HG03558 (cell line): ENCODE measurements around the gene ITGB1.
"Not testable (repeated sequence)": the region's sequence is repeated elsewhere in the genome, so short reads cannot be mapped to it uniquely, and the experiment has no call there.

Source experiments
- ATAC-seq: cut with Tn5 transposase; IDR thresholded peaks from one replicate; pipeline ENCODE4 v1.9.1; 2021; ENCODE audit warnings: moderate number of reproducible peaks; ENCODE audit not compliant: unreplicated experiment; ENCODE audit errors: extremely low read depth

ITGB1 gene

DNA sequence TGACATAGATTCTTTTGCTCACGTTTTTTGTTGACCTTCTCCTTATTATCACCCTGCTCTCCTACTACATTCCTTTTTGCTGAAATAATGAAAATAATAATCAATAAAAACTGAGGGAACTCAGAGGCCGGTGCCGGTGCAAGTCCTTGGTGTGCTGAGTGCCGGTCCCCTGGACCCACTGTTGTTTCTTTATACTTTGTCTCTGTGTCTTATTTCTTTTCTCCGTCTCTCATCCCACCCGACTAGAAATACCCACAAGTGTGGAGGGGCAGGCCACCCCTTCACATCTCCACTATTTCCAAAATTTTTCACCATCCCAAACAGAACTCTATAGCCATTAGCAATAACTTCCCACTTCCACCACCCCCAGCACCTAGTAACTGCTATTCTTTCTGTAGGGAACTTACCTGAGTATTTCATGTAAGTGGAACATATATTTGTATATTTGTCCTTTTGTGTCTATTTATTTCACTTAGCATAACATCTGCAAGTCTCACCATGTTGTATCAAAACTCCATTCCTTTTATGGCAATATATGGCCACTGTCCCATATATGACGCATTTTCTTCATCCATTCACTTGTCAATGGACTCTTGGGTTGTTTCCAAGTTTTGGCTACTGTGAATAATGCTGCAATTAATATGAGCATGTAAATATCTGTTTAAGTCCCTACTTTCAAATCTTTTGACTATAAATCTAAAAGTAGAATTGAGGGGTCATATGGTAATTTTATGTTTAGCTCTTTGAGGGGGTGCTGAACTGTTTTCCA lies 62.6 kb downstream of the ITGB1 start:
- not testable (repeated sequence) for ATAC-seq

- no peak for ATAC-seq
Observed at GRCh38 chr10:32893916-32894664, 63.9 kb downstream of the ITGB1 start.

DNA sequence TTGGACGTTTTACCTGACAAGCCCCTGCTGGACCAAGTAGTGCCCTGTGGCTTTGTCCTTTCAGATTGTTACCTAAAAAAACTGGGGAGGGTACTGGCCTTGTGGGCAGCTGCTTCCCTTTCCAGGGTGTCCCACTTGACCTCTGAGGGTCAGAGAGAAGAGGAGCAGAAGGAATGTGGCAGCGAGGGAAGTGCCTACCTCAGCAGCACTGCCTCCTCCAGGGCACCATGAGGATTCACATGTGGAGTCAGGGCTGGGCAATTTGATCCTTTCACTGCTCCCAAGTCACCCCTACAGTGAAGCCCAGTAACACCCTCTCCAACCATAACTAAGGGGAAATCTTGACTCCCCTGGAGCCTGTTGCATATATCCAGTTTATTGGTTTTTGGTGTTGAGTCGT lies 64.6 kb downstream of the ITGB1 start:
- ATAC-seq: no peak

DNA sequence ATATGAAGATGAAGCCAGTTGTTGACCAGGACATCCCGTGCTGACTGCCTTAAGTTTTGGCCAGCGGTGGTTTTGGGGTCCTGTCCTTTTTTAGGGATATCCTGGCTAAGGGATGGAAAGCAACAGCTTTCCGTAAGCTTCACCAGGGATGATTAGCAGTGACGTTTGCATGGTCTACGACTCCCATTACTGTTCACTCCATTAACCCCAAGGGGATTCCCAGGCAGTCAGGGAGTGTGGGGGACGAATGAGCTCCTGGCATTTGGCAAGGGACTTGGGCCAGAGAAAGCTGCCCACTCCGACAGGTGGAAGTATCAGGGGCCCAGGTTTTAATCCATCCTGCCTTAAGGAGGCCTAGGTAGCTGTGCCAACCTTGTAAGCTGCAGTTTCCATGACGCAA lies 66.8 kb downstream of the ITGB1 start:
- ATAC-seq: no peak

GRCh38 chr10:32890444-32890843 lies 67.6 kb downstream of the ITGB1 start:
- ATAC-seq: no peak

DNA sequence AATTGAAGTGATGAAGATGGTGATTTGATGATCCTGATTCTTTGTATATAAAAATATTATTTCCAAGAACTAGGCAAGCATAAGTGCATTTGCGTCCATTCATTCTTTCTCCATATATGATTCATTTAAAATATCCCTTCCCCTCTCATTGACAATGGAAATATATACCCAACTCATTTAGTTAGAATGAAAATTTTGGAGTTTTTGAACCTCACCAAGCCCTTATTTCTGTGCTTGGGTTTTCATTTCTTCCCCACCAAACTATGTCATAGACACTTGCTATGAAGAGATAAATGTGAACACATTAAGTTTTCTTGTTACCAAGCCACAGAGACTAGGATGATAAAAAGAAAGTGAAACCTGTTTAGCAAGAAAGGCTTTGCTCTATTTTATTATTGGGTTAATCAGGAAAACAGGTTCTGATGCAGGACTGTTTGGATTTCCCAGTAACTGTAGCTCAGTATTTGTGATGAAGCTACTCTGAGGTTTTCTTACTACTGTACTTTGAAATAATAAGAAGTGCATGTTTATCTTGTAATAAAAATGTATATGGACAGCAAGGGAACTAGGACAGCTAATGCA lies 68.3 kb downstream of the ITGB1 start:
- no peak for ATAC-seq

- no peak for ATAC-seq
Observed at GRCh38 chr10:32888161-32888927, 69.7 kb downstream of the ITGB1 start.

DNA sequence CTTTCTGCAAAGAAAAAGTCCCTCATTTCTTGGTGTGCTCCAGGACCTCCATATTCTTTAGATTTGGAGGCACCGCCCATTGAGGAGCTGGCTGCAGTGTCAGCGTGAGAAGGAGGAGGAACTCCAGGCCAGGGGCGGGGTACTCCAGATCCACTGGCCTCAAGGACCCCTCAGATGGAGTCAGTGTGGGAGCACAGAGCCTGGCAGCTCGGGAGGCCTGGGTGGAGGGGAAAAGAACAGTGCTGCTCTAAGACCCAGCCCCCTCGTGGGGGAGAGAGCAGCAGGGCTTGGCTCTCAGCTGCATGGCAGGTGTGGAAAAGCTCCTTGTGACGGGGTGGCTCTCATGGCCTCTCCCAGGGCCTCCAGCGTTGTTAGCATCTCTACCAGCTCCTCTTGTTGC lies 70.5 kb downstream of the ITGB1 start:
- no peak for ATAC-seq

GRCh38 chr10:32882076-32882475 lies 76.0 kb downstream of the ITGB1 start:
- no peak for ATAC-seq

DNA sequence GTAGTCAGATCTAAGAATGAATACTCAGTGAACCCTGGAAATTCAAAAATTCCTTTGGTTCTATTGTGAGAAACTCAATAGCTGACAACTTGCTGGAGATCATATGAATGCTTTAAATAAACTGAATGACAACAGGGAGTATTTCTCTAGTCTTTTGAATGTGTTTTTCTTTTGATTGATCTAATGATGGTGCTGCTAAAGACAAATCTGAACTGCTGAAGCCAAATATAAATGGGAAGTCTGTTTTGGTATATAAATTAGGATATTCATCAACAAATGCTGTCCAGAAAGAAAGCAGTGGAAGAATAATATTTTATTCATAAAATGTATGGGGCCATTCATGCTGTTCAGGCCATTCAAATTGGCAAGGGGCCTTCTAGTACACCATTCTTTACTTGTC lies 79.4 kb downstream of the ITGB1 start:
- ATAC-seq: no peak

GRCh38 chr10:32877915-32878314 lies 80.1 kb downstream of the ITGB1 start:
- no peak for ATAC-seq

DNA sequence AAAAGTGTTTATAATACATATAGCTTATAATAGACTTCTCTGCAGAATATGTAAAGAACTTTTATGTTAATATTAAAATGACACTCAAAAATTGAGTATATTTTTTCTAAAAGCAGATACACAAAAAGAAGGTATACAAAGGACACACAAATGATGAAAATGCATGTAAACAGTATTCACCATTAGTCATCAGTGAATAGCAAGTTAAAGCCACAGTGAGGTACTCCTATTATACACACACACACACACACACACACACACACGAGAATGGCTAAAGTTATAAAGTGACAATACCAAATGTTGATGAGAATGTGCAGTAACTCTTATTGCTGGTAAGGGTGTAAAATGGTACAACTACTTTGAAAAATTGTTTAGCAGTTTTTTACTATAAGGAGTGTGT lies 92.9 kb downstream of the ITGB1 start:
- ATAC-seq: no peak

DNA sequence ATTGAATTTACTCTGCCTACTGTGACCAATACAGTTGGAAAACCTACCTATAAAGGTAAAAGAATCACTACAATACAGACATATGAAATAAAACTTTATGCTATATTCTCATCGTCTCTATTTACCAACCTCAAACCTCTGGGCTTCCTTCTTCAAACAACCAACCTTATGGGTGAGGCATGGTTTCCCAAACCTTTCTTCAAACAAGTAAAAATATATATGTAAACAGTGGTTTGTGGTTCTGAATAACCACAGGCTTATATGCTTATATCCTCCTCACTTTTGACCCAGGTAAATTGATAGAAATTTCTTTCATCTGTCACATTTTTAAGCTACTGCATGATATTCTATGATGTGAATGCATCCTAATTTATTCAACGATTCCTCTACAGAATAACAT lies 103.6 kb downstream of the ITGB1 start:
- no peak for ATAC-seq

DNA sequence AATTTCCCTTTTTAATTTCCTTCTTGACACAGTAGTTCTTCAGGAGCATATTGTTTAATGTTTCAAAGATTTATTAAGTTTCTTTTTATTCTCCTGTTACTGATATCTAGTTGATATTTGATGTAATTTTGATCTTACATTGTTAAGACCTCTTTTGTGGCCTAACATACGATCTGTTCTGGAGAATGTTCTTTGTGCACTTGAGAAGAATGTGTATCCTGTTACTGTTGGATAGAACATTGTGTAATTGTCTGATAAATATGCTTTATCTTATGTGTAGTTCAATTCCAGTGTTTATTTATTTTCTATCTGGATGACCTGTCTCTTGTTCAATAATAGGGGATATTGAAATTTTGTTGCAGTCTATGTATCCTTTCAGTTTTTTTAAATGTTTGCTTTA lies 106.7 kb downstream of the ITGB1 start:
- no peak for ATAC-seq
